ENCODE data around the gene HFE. TPM values are rescaled to one million over a fixed set of nuclear protein-coding genes. Genes with fewer than 3 reads are reported as not detected.

HFE gene
- total and polyA plus RNA-seq, 2 of the 13 experiments (the other 11 are each of a cell fraction or from before 2014, with no cell fraction given): 3.7 to 6.3 TPM

DNA sequence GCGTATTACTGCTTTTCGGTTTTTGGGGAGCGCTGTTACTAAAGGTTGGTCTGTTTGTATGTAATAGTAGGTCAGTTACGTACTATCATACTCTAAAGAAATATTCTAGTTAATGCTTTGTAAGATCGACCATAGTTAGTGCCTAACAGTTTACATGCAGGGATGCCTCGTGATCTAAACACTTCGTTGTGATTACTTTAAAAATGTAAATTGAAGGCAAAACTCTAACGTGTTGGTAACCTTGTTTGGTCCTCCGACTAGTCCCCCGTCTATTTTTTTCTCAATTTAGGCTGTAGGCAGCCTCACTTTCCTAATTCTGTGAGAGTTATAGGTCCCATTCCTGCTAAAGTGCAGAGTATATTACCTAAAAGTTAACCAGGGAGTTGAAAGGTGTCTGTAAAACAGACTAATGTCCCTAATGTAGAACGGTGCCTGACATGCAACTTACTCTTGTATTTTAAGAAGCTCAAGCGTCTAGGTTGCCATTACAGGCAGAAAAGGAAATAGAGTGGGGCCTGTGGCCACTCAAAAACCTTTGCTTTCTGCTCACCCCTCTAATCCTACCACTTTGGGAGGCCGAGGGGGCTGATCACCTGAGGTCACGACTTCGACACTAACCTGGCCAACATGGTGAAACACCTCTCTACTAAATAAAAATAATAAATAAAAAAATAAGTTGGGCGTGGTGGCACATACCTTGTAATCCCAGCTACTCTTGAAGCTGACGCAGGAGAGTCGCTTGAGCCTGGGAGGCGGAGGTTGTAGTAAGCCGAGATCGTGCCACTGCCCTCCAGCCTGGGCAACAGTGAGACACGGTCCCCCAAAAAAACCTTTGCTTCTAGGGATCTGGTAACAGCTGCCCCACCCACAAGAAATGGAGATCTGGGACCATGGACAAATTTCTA, 37.8 kb downstream of the HFE start:
- Histone ChIP-seq H4K20me1 (ENCODE audit: insufficient read depth, low read length) (peaks cover 20% of the 10 kb centered on the region), H3K27ac (ENCODE audit: extremely low read length, insufficient read depth, low read length) (peak overlapping the region; percentile 93), H3K4me1 (ENCODE audit: insufficient read depth, low read length) (peaks cover 51% of the 10 kb centered on the region), H3K9ac (ENCODE audit: insufficient read depth, low read depth, low read length) (peak overlapping the region; percentile 92), H3K36me3 (replicated peaks in 1 of 2; ENCODE audit: control insufficient read depth in 1 of 2, insufficient read depth in 2 of 2, low read length in 2 of 2) (peaks cover 1 to 8% of the 10 kb centered on the region in 2 experiments; a peak in 4 of 5 replicates), H3K4me2 (ENCODE audit: low read depth, low read length) (peak overlapping the region; percentile 82), H3K27me3 (ENCODE audit: control insufficient read depth in 1 of 2, insufficient read depth in 2 of 2, low read length in 2 of 2) (no peaks in the 10 kb centered on the region; a peak in 2 of 5 replicates), H3K9me3 (ENCODE audit: low read length) (no peaks in the 10 kb centered on the region), H3K79me2 (ENCODE audit: insufficient read depth, low read length) (peaks cover 41% of the 10 kb centered on the region), H3K4me3 (replicated peaks in 1 of 3; ENCODE audit: insufficient read depth in 1 of 3, low read depth in 2 of 3, low read length in 3 of 3) (peak overlapping the region; percentile 83 to 99 (median 85)), H2AFZ (ENCODE audit: low read length) (no peak overlapping the region)
- intact Hi-C loops (cut with micrococcal nuclease; ENCODE audit: unreplicated experiment) (loop anchor here (1.0 to 5.0 kb wide), 3 partner anchors 32 to 1712 kb away; a partner anchor contains a TSS), in situ Hi-C loops (cut with HindIII; ENCODE audit: extremely low pct_ligation_motif_present, low pct_unique_long_range_greater_than_20kb) (loop anchor here (5.0 kb wide), 2 partner anchors 32 to 72 kb away; a partner anchor contains a TSS)
- ChIA-PET CTCF (ENCODE audit: low intra/inter-chr PET ratio, low total read pairs) (no interaction called here), POLR2A (interaction anchor here (0.6 to 6.4 kb wide), 44 partner anchors 8 to 1768 kb away, joined by 3 to 621 read pairs (median 8); partner anchors contain the start of gene HFE)
- FAIRE-seq (no peak), DNase-seq (ENCODE audit: low spot score) (no peak), ATAC-seq (no peak)
- WGBS (ENCODE audit: low lambda C conversion rate): 1% methylated on average over 22 of the region's 22 CpGs
- no TSS peak for BruUV-seq (replicated peaks)
- TF ChIP-seq ATRX (CRISPR knock-in tag; IDR thresholded peaks at IDR 0.05; ENCODE audit: borderline replicate concordance): no peak
- no peak for TF ChIP-seq DNMT1 (CRISPR knock-in tag; IDR thresholded peaks at IDR 0.05)
- no peak for TF ChIP-seq MAFF (IDR thresholded peaks at IDR 0.05; ENCODE audit: low read depth, low read length)
- peak; percentile 11; the same call in 1 of the 2 replicates for TF ChIP-seq NR2F2 (IDR thresholded peaks at IDR 0.05; ENCODE audit: borderline replicate concordance, low read depth)
- no peak for TF ChIP-seq JARID2 (CRISPR knock-in tag; IDR thresholded peaks at IDR 0.05; ENCODE audit: insufficient replicate concordance)
- TF ChIP-seq, protein P1, sequence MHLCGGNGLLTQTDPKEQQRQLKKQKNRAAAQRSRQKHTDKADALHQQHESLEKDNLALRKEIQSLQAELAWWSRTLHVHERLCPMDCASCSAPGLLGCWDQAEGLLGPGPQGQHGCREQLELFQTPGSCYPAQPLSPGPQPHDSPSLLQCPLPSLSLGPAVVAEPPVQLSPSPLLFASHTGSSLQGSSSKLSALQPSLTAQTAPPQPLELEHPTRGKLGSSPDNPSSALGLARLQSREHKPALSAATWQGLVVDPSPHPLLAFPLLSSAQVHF (CRISPR knock-in tag; IDR thresholded peaks at IDR 0.05): 0 out of 2 replicates have a peak, but pooled peaks have one; percentile 1
- TF ChIP-seq, protein P2, sequence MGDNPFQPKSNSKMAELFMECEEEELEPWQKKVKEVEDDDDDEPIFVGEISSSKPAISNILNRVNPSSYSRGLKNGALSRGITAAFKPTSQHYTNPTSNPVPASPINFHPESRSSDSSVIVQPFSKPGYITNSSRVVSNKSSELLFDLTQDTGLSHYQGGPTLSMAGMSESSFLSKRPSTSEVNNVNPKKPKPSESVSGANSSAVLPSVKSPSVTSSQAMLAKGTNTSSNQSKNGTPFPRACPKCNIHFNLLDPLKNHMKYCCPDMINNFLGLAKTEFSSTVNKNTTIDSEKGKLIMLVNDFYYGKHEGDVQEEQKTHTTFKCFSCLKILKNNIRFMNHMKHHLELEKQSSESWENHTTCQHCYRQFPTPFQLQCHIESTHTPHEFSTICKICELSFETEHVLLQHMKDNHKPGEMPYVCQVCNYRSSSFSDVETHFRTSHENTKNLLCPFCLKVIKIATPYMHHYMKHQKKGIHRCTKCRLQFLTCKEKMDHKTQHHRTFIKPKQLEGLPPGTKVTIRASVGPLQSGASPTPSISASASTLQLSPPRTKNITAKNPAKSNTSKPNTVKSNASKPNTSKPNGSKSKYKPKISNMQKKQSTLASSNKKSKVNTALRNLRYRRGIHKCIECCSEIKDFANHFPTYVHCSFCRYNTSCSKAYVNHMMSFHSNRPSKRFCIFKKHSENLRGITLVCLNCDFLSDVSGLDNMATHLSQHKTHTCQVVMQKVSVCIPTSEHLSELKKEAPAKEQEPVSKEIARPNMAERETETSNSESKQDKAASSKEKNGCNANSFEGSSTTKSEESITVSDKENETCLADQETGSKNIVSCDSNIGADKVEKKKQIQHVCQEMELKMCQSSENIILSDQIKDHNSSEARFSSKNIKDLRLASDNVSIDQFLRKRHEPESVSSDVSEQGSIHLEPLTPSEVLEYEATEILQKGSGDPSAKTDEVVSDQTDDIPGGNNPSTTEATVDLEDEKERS (CRISPR knock-in tag; IDR thresholded peaks at IDR 0.05): 0 out of 2 replicates have a peak, but pooled peaks have one; percentile 20
- 0 out of 2 replicates have a peak, but pooled peaks have one; percentile 42 for TF ChIP-seq ZC3H4 (CRISPR knock-in tag; IDR thresholded peaks at IDR 0.05; ENCODE audit: borderline replicate concordance)
- TF ChIP-seq TOE1 (CRISPR knock-in tag; IDR thresholded peaks at IDR 0.05): no peak
- TF ChIP-seq ZFP1 (CRISPR knock-in tag; IDR thresholded peaks at IDR 0.05): 0 out of 2 replicates have a peak, but pooled peaks have one; percentile 4
- TF ChIP-seq ZNF557 (CRISPR knock-in tag; IDR thresholded peaks at IDR 0.05): no peak
- 0 out of 2 replicates have a peak, but pooled peaks have one; percentile 29 for TF ChIP-seq ZMAT3 (CRISPR knock-in tag; conservative IDR thresholded peaks at IDR 0.05)
- TF ChIP-seq KLF16 (CRISPR knock-in tag; IDR thresholded peaks at IDR 0.05): peak in 1 of 2 experiments; percentile 1; a peak in 1 of 4 replicates
- no peak for TF ChIP-seq ZNF549 (CRISPR knock-in tag; IDR thresholded peaks at IDR 0.05)
- TF ChIP-seq REL (CRISPR knock-in tag; conservative IDR thresholded peaks at IDR 0.05): no peak
- no peak for TF ChIP-seq NFYC (CRISPR knock-in tag; IDR thresholded peaks at IDR 0.05)
- TF ChIP-seq YY1 (IDR thresholded peaks at IDR 0.05; ENCODE audit: insufficient read depth, insufficient replicate concordance, low read depth, low read length): peak; percentile 7
- TF ChIP-seq POLR2G (IDR thresholded peaks at IDR 0.05; ENCODE audit: low read depth, low read length): peak; percentile 17
